BLaER1 treated with 17β-estradiol and CSF1 and Interleukin-3, amounts not matched to agents 10 nM and 100 nM (cell line): ENCODE measurements around the gene CKAP5.

Source experiments
- H3K27ac ChIP-seq, 11 experiments: shearing (Covaris generic); formaldehyde crosslinking; 2 replicates each; pipeline ENCODE4 v1.8.1; 2022
- H3K27me3 ChIP-seq, 11 experiments: shearing (Covaris generic); formaldehyde crosslinking; 2 replicates each; pipeline ENCODE4 v1.8.1; 2022
- H3K36me3 ChIP-seq, 11 experiments: shearing (Covaris generic); formaldehyde crosslinking; 2 replicates each; pipeline ENCODE4 v1.8.1; 2022
- H3K4me1 ChIP-seq, 10 experiments: shearing (Covaris generic); formaldehyde crosslinking; 2 replicates each; pipeline ENCODE4 v1.8.1; 2022
- H3K4me2 ChIP-seq, 11 experiments: shearing (Covaris generic); formaldehyde crosslinking; 2 replicates each; pipeline ENCODE4 v1.8.1; 2022
- H3K4me3 ChIP-seq, 10 experiments: shearing (Covaris generic); formaldehyde crosslinking; 2 replicates each; pipeline ENCODE4 v1.8.1; 2022
- H3K9ac ChIP-seq, 11 experiments: shearing (Covaris generic); formaldehyde crosslinking; 2 replicates each; pipeline ENCODE4 v1.8.1; 2022
- H3K9me3 ChIP-seq, 11 experiments: shearing (Covaris generic); formaldehyde crosslinking; replicated peaks in 1 of 11; 2 replicates each; pipeline ENCODE4 v1.8.1; 2022
- H4K20me1 ChIP-seq, 11 experiments: shearing (Covaris generic); formaldehyde crosslinking; 2 replicates each; pipeline ENCODE4 v1.8.1; 2022
- Cebpa-rat ChIP-seq, 11 experiments: shearing (Covaris generic); IDR thresholded peaks; 2 replicates each; pipeline ENCODE4 v1.8.1; 2022

The CKAP5 gene

DNA sequence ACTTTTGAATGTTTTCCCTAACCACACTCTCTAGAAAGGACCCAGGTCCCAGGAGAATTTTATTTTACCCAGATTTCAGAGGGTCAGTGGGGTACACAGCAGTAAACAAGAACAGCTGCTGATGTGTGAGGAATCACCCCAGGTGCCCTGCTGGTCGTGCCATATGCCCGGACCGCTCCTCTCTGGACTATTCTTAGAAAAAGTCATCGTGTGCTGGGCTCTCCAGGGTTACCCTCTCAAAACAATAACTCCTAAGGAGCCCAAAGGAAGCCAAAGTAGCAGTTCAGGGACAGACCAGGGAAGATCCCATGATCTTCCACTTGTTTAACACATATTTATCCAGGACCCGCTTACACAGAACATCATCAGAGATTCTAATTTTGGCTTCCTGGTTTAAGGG lies 42.6 kb upstream of the CKAP5 start:
- H4K20me1 ChIP-seq, result no peaks in the 10 kb centered on the region
- no peak overlapping the region for H3K4me3 ChIP-seq
- H3K27ac ChIP-seq, result no peak overlapping the region
- TF ChIP-seq Cebpa-rat (IDR thresholded peaks at IDR 0.05), result no peak
- H3K9ac ChIP-seq, result no peak overlapping the region
- H3K27me3 ChIP-seq, result no peaks in the 10 kb centered on the region
- H3K36me3 ChIP-seq, result no peaks in the 10 kb centered on the region
- H3K4me1 ChIP-seq, result peaks cover 0 to 8% (median 2%) of the 10 kb centered on the region in 10 experiments; a peak in 6 of 20 replicates
- no peaks in the 10 kb centered on the region for H3K9me3 ChIP-seq
- H3K4me2 ChIP-seq, result no peak overlapping the region

DNA sequence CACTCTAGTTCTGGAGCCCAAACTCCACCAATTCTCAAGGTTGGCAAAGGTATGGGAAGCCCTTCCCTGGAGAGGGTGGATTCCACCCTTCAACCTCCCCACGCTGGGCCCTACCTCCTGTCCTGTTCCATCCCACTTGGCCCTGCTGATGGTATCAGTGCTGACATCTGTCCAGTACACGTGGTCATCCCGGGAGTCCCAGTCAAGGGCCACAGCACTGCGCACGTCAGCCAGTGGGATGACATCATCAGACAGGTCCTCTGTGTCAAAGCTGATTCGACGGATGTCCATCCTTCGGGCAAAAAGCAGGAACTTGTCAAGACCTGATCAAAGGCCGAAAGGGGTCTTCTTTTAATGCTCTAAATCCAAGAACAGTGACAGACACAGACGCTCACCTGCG lies 40.1 kb upstream of the CKAP5 start:
- H3K4me2 ChIP-seq, result no peak overlapping the region
- H3K4me3 ChIP-seq, result no peak overlapping the region
- H3K27me3 ChIP-seq, result no peaks in the 10 kb centered on the region
- no peak overlapping the region for H3K27ac ChIP-seq
- H3K9ac ChIP-seq, result no peak overlapping the region
- no peaks in the 10 kb centered on the region for H3K9me3 ChIP-seq
- TF ChIP-seq Cebpa-rat (IDR thresholded peaks at IDR 0.05), result no peak
- H4K20me1 ChIP-seq, result no peaks in the 10 kb centered on the region
- no peaks in the 10 kb centered on the region for H3K36me3 ChIP-seq
- H3K4me1 ChIP-seq, result peaks cover 0 to 8% (median 2%) of the 10 kb centered on the region in 10 experiments; a peak in 6 of 20 replicates

DNA sequence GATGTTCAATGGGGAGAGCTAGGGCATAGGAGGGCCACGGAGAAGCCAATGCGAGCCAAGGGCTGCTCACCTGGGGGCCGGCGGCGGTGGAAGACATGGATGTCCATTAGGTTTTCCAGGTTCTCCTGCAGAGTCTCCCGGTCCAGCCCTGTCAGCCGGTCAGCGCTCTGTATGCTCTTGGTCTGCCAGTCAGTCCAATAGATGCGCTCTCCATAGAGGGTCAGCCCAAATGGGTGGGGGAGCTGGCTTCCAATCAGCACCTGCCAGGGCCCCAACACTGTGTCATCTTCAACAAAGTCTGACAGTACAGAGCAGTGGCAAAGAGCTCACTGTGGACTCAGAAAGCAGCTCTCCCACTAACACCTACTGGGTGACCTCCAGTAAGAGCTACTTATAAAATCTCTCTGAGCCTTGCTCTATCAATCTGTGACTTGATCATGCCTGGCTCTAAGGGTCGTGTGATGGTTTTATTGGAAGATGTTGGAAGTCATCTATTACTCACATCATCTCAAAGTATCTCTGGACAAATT lies 33.0 kb upstream of the CKAP5 start:
- no peak overlapping the region for H3K9ac ChIP-seq
- no peak overlapping the region for H3K27ac ChIP-seq
- no peaks in the 10 kb centered on the region for H4K20me1 ChIP-seq
- peaks cover 0 to 7% (median 0%) of the 10 kb centered on the region in 10 experiments; a peak in 1 of 20 replicates for H3K4me1 ChIP-seq
- no peaks in the 10 kb centered on the region for H3K36me3 ChIP-seq
- TF ChIP-seq Cebpa-rat (IDR thresholded peaks at IDR 0.05), result no peak
- H3K4me3 ChIP-seq, result no peak overlapping the region
- H3K4me2 ChIP-seq, result no peak overlapping the region
- no peaks in the 10 kb centered on the region for H3K27me3 ChIP-seq
- no peaks in the 10 kb centered on the region for H3K9me3 ChIP-seq

DNA sequence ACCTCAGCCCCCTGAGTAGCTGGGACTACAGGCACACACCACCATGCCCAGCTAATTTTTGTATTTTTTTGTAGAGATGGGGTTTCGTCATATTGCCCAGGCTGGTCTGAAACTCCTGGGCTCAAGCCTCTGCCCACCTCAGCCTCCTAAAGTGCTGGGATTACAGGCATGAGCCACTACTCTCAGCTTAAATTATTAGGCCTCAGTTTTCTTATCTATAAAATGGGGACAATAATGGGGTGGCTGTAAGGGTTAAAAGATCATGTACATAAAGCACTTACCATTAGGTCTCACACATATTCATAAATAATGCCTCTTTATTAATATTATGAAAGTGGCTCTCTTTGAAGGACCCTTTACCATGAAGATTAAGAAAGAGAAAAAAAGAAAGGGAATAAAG lies 31.5 kb upstream of the CKAP5 start:
- H3K9me3 ChIP-seq, result no peaks in the 10 kb centered on the region
- H3K4me1 ChIP-seq, result peaks cover 0 to 8% (median 0%) of the 10 kb centered on the region in 10 experiments; a peak in 1 of 20 replicates
- H3K36me3 ChIP-seq, result no peaks in the 10 kb centered on the region
- H3K4me3 ChIP-seq, result no peak overlapping the region
- TF ChIP-seq Cebpa-rat (IDR thresholded peaks at IDR 0.05), result no peak
- H3K4me2 ChIP-seq, result no peak overlapping the region
- H3K27ac ChIP-seq, result no peak overlapping the region
- H3K27me3 ChIP-seq, result no peaks in the 10 kb centered on the region
- H3K9ac ChIP-seq, result no peak overlapping the region
- no peaks in the 10 kb centered on the region for H4K20me1 ChIP-seq

DNA sequence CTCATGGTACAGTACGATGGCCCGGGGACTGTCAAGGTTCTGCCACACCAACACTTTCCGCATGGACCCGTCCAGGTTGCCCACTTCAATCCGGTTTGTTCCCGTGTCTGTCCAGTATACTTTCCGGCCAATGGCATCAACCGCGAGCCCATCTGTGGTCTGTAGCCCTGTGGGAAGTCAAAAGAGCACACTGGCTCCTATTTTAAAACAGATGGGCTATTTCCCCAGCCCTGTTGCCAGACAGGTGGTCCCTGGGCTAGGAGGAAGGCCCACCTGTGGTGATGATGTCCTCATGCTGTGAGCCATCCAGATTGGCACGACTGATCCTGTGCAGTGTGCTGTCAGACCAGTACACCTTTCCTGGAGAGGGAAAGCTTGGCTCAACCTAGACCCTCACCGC lies 30.4 kb upstream of the CKAP5 start:
- H3K4me2 ChIP-seq, result no peak overlapping the region
- H3K9me3 ChIP-seq, result no peaks in the 10 kb centered on the region
- no peaks in the 10 kb centered on the region for H3K27me3 ChIP-seq
- no peaks in the 10 kb centered on the region for H4K20me1 ChIP-seq
- H3K4me3 ChIP-seq, result no peak overlapping the region
- no peak overlapping the region for H3K9ac ChIP-seq
- no peak overlapping the region for H3K27ac ChIP-seq
- H3K4me1 ChIP-seq, result peaks cover 0 to 8% (median 0%) of the 10 kb centered on the region in 10 experiments; a peak in 1 of 20 replicates
- no peaks in the 10 kb centered on the region for H3K36me3 ChIP-seq
- TF ChIP-seq Cebpa-rat (IDR thresholded peaks at IDR 0.05), result no peak

DNA sequence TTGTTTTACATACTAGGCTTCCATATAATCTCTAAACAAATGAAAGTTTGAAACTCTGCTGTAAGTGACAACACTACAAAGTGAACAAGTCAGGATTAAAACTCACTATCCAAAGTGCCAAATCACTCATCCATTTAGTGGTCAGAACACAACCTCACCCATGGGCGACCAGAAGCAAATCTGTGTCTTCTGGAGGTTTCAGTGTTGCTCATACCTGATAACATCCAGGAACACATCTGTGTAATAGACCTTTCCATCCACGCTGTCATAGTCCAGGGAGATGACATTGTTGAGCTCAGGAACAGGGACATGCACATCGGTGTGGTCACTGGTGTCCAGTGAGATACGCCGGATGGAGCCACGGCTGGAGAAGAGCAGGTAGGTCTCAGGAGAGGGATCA lies 28.5 kb upstream of the CKAP5 start:
- H3K9ac ChIP-seq, result no peak overlapping the region
- no peak overlapping the region for H3K27ac ChIP-seq
- no peaks in the 10 kb centered on the region for H3K36me3 ChIP-seq
- TF ChIP-seq Cebpa-rat (IDR thresholded peaks at IDR 0.05), result no peak
- no peak overlapping the region for H3K4me3 ChIP-seq
- H3K4me2 ChIP-seq, result no peak overlapping the region
- H3K9me3 ChIP-seq, result no peaks in the 10 kb centered on the region
- H3K27me3 ChIP-seq, result no peaks in the 10 kb centered on the region
- peaks cover 0 to 8% (median 0%) of the 10 kb centered on the region in 10 experiments; a peak in 1 of 20 replicates for H3K4me1 ChIP-seq
- H4K20me1 ChIP-seq, result no peaks in the 10 kb centered on the region

DNA sequence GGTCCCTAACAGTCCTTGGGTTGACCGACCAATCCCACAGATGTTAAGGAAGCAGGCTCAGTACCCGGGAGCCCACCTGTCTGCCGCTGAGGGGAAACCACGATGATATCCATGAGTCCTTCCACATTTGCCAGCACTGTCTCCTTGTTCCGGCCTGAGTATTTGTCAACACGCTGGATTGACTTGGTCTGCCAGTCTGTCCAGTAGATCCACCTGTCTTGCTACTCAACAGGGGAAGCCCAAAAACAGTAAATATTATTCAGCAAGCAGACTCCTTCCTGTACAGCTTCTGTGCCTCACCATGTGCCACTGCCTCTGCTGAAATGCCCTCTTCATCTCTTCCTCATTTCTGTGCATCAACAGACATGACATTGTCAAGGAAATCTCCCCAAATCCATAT lies 22.8 kb upstream of the CKAP5 start:
- no peaks in the 10 kb centered on the region for H3K36me3 ChIP-seq
- no peak for TF ChIP-seq Cebpa-rat (IDR thresholded peaks at IDR 0.05)
- no peak overlapping the region for H3K4me3 ChIP-seq
- no peaks in the 10 kb centered on the region for H3K27me3 ChIP-seq
- H4K20me1 ChIP-seq, result no peaks in the 10 kb centered on the region
- no peak overlapping the region for H3K4me2 ChIP-seq
- H3K9ac ChIP-seq, result no peak overlapping the region
- no peak overlapping the region for H3K27ac ChIP-seq
- H3K9me3 ChIP-seq, result no peaks in the 10 kb centered on the region
- no peaks in the 10 kb centered on the region for H3K4me1 ChIP-seq

DNA sequence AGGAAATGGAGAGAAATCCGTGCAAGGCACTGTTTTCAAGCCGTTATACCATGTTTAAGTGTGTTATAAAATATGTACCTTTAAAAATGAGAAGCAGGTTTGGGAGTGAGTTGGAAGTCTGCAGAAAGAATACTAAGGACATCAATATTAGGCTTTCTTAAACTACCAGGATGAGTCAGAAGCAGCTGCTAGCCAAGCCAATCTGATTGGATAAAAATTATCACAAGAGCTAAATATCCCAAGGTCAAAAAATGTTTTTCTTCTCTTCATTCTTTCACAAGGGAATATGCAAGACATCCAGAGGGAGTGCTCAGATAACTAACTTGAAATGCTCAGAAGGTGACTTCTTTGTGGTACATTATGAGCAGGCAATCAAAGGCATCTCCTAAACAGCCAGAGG lies 19.3 kb upstream of the CKAP5 start:
- no peak overlapping the region for H3K4me2 ChIP-seq
- H3K9me3 ChIP-seq, result peaks cover 0 to 8% (median 6%) of the 10 kb centered on the region in 11 experiments; a peak in 8 of 22 replicates
- H4K20me1 ChIP-seq, result no peaks in the 10 kb centered on the region
- no peak for TF ChIP-seq Cebpa-rat (IDR thresholded peaks at IDR 0.05)
- no peak overlapping the region for H3K4me3 ChIP-seq
- no peak overlapping the region for H3K9ac ChIP-seq
- no peaks in the 10 kb centered on the region for H3K36me3 ChIP-seq
- peaks cover 0 to under 1% (median 0%) of the 10 kb centered on the region in 10 experiments; a peak in 1 of 20 replicates for H3K4me1 ChIP-seq
- H3K27me3 ChIP-seq, result no peaks in the 10 kb centered on the region
- no peak overlapping the region for H3K27ac ChIP-seq

DNA sequence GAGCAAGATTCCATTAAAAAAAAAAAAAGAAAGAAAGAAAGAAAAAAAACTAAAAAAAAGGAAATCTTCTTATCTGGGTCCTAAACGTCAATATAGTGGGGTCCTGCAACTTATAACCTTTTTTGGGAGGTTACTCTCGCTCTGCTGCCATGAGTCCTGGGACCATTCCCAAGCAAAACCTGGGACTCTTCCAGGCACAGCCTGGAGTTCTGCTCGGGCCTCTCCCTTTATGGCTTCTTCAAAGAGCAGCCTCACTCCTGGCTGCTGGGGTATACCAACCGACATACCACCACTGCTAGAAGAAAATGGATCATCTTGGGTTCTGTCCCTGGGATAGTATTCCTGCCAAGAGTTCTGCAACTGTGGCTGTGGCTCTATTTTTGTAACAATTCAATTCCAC lies 14.1 kb upstream of the CKAP5 start:
- H3K4me2 ChIP-seq, result peak overlapping the region in 1 of 11 experiments; percentile 77; a peak in 1 of 22 replicates
- no peaks in the 10 kb centered on the region for H3K27me3 ChIP-seq
- H3K4me1 ChIP-seq, result peaks cover 6 to 52% (median 25%) of the 10 kb centered on the region in 10 experiments
- no peak for TF ChIP-seq Cebpa-rat (IDR thresholded peaks at IDR 0.05)
- no peaks in the 10 kb centered on the region for H3K36me3 ChIP-seq
- H3K9me3 ChIP-seq, result peaks cover 0 to 8% (median 6%) of the 10 kb centered on the region in 11 experiments; a peak in 8 of 22 replicates
- H4K20me1 ChIP-seq, result no peaks in the 10 kb centered on the region
- no peak overlapping the region for H3K4me3 ChIP-seq
- no peak overlapping the region for H3K27ac ChIP-seq
- no peak overlapping the region for H3K9ac ChIP-seq

DNA sequence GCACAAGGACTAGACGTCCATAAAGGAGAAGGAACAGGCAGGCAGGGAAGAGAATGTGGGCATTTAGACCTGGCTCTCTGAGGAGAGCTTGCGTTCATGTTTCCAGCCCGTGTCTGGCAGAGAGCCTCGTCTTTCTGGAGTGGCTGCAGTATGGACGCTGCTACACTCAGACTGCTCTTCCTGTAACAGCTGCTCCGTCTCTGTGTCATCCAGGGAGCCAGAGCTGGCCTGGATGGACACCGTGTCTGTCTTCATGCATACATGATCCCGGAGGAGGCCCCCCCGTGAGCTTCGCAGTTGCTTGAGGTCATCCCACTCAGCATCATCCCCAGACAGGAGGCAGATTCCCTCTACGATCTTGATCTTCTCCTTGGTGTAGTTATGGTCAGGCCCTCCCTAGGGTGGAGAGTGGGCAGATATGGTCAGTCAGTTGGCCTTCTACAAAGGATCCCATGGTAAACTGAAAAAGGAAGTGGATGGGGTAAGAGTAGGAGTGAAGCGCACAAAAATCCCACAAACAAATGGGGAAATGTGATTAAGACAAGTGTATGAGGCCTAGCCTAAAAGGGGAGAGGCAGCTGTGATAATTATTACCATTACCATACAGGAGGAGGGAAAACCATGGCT lies 13.0 kb upstream of the CKAP5 start:
- Histone ChIP-seq H3K27me3 (no peaks in the 10 kb centered on the region), H3K9ac (no peak overlapping the region), H3K27ac (peak overlapping the region in 2 of 11 experiments; percentile 6 to 11; a peak in 1 of 22 replicates), H3K4me1 (peaks cover 18 to 63% (median 37%) of the 10 kb centered on the region in 10 experiments), H3K4me3 (no peak overlapping the region), H3K36me3 (no peaks in the 10 kb centered on the region), H3K9me3 (peaks cover 0 to 8% (median 6%) of the 10 kb centered on the region in 11 experiments; a peak in 8 of 22 replicates), H3K4me2 (peak overlapping the region in 5 of 11 experiments; percentile 11 to 81 (median 77); a peak in 9 of 22 replicates), H4K20me1 (no peaks in the 10 kb centered on the region)
- TF ChIP-seq Cebpa-rat (IDR thresholded peaks at IDR 0.05), result no peak
